GM12891 (cell line): ENCODE data around the gene HBM.

Experiments
- DNase-seq: peaks from one replicate; pipeline ENCODE4 v3.0.0; 2011; ENCODE audit warnings: low spot score; ENCODE audit not compliant: insufficient read length
- FAIRE-seq: peaks from 2 replicates; lab custom pipeline; 2011; peaks lifted over from hg19 to GRCh38; lab: Jason Lieb, UNC
- PAX5 ChIP-seq: IDR thresholded peaks from 2 replicates; pipeline ENCODE4 v1.6.1; 2011; ENCODE audit warnings: low read length, moderate library complexity, mild to moderate bottlenecking; ENCODE audit not compliant: insufficient read depth, severe bottlenecking
- POLR2A ChIP-seq: IDR thresholded peaks from 2 replicates; pipeline ENCODE4 v1.6.1; 2011; ENCODE audit warnings: low read depth, low read length, control low read depth
- POLR2AphosphoS5 ChIP-seq: IDR thresholded peaks from 2 replicates; pipeline ENCODE4 v1.6.1; 2011; ENCODE audit warnings: low read depth, low read length, control low read depth
- POU2F2 ChIP-seq: IDR thresholded peaks from 2 replicates; pipeline ENCODE4 v1.6.1; 2011; ENCODE audit warnings: low read depth, mild to moderate bottlenecking, control low read depth, low read length, moderate library complexity
- SPI1 ChIP-seq: IDR thresholded peaks from 2 replicates; pipeline ENCODE4 v1.6.1; 2011; ENCODE audit warnings: low read depth, low read length, control low read depth
- TAF1 ChIP-seq: IDR thresholded peaks from 2 replicates; pipeline ENCODE4 v1.6.1; 2011; ENCODE audit warnings: low read depth, low read length, control low read depth

HBM gene

DNA sequence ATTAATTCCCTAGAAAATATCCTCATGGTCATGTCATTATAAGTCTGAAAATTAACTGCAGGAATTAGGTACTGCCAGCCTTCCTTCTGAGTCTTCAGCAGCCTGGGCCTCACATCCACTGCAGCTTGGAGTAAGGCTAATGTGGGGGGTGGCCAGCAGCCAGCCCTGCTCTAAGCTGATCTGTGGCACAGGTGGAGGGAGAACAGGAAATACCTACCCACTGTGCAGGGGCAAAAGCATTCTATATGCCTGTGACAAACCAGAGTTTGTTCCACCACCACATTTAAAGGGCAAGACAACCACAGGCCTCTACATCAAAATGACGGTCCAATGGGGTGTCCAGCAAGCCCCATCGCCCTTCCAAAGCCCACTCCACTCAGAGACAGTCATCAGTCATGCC is 36.7 kb upstream of the HBM start:
- FAIRE-seq = no peak
- TF ChIP-seq TAF1 (no peak), SPI1 (no peak), POLR2A (no peak), POU2F2 (no peak), PAX5 (no peak), POLR2AphosphoS5 (no peak)
- no peak for DNase-seq

- no peak for DNase-seq
- TF ChIP-seq POLR2A (no peak), POLR2AphosphoS5 (no peak), TAF1 (no peak), SPI1 (no peak), POU2F2 (no peak)
- no peak for FAIRE-seq
Measured at GRCh38 chr16:130533-131173, 35.1 kb upstream of the HBM start.

- FAIRE-seq (no peak), DNase-seq (no peak)
- TF ChIP-seq PAX5 = no peak
- no peak for TF ChIP-seq POU2F2
- no peak for TF ChIP-seq POLR2A
- no peak for TF ChIP-seq POLR2AphosphoS5
- no peak for TF ChIP-seq TAF1
- no peak for TF ChIP-seq SPI1
Measured at GRCh38 chr16:132120-132519, 33.7 kb upstream of the HBM start.

GRCh38 chr16:133716-134115 is 32.1 kb upstream of the HBM start:
- DNase-seq (no peak), FAIRE-seq (no peak)
- no peak for TF ChIP-seq TAF1

DNA sequence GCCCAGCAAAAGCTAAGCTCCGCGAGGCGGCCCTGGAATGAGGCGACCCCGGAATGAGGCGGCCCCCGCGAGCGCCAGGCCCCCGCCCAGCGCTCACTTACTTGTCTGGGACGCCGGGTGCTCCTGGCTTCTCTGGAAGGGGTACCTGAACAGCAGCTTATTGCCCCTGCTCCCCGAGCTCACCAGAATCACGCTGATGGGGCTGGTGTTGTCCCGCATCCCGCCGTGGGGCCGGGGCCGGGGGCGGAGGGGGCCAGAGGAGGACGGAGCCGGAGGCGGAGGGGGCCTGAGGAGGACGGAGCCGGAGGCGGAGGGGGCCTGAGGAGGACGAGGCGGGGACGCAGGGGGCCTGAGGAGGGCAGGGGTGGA is 27.7 kb upstream of the HBM start:
- DNase-seq (no peak), FAIRE-seq (no peak)
- no peak for TF ChIP-seq POLR2A
- no peak for TF ChIP-seq POLR2AphosphoS5
- TF ChIP-seq PAX5 = no peak
- TF ChIP-seq POU2F2 = no peak
- no peak for TF ChIP-seq SPI1
- TF ChIP-seq TAF1 = no peak

GRCh38 chr16:140175-140857 is 25.5 kb upstream of the HBM start:
- FAIRE-seq = no peak

DNA sequence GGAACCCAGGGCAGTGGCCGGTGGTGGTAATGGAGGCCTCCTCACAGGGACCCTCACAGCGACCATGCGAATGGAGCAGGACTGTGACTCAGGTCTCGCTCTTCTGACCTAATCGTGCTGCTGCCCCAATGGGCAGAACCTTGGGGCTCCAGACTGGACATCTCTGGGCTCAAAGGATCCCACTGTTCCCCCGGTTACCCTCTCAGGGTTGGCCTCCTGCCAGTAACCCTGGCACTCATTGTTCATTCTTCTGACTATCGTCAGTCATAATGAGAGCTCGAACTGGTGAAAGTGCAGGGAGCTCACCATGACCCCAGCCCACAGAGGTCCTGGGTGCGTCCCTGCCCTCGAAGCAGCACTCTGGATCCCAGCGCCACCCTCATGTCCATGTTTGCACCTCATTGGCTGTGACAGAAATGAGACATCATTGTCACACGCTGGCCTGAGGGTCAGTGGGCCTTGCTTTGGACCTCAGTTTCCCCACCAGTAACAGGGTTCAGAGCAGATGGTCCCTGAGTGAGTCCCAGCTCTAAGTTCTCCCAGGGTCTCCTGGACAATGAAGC is 23.3 kb upstream of the HBM start:
- TF ChIP-seq POU2F2 = no peak
- TF ChIP-seq PAX5 = no peak
- FAIRE-seq = no peak

More at GRCh38 chr16:140175-140857, 25.5 kb upstream of the HBM start:
- DNase-seq = no peak
- no peak for TF ChIP-seq POU2F2
- no peak for TF ChIP-seq TAF1
- no peak for TF ChIP-seq PAX5
- TF ChIP-seq POLR2AphosphoS5 = no peak
- TF ChIP-seq POLR2A = no peak
- TF ChIP-seq SPI1 = no peak

DNA sequence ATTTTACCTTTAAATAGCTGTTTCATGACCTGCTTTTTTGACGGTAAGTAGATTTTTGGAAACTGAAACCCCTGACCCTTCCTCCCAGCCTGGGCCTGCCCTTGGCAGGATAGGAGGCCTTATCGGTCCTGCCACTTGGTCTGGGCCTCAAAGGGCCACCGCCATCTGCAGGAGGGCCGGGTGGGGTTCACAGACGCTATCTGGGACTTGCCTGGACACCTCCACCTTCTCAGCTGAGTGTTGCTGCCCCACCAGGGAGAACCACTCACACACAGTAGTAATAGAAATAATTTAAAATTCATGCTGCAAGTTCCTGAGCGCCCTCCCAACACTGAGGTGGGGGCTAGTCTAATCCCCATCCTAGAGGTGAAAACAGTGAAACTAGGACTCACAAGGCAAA is 22.7 kb upstream of the HBM start:
- TF ChIP-seq POLR2A (no peak), SPI1 (no peak), PAX5 (no peak), POU2F2 (no peak), POLR2AphosphoS5 (no peak), TAF1 (no peak)
- FAIRE-seq (no peak), DNase-seq (no peak)

More for the DNA sequence above, 23.3 kb upstream of the HBM start:
- no peak for DNase-seq

DNA sequence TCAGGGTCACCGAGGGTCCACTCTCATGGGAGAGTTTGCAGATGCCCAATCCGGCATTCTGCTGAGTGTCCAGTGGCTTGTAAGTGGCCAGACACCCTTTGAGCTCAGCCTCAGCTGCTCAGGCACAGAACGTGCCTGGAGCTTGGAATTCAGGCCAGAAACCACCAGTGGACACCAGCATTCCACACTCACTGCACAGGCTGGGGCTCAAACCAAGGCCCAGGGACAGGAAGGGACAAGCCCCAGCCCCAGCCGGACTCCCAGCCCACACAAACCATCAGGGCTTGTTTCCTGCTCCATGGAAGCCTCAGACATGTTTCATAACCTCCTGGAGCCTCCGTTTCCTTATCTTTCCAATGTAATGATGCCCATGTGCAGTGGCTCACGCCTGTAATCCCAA is 22.3 kb upstream of the HBM start:
- FAIRE-seq (no peak), DNase-seq (no peak)
- TF ChIP-seq TAF1 (no peak), PAX5 (no peak), POLR2AphosphoS5 (no peak), SPI1 (no peak), POLR2A (no peak), POU2F2 (no peak)

- FAIRE-seq = no peak
- TF ChIP-seq POU2F2 = no peak
- TF ChIP-seq PAX5 = no peak
- TF ChIP-seq POLR2AphosphoS5 = no peak
- TF ChIP-seq POLR2A = no peak
- TF ChIP-seq SPI1 = no peak
- no peak for TF ChIP-seq TAF1
- no peak for DNase-seq
Measured at GRCh38 chr16:144797-145252, 21.0 kb upstream of the HBM start.
